Ishikawa (cell line): ENCODE measurements around the gene ETV6.

Source experiments
- CEBPB ChIP-seq: IDR thresholded peaks from 2 replicates; pipeline ENCODE4 v1.6.1; 2012
- CREB1 ChIP-seq: IDR thresholded peaks from 2 replicates; pipeline ENCODE4 v1.6.1; 2012; ENCODE audit warnings: low read depth
- EGR1 ChIP-seq: IDR thresholded peaks from 2 replicates; pipeline ENCODE4 v1.6.1; 2012
- EP300 ChIP-seq: IDR thresholded peaks from 2 replicates; pipeline ENCODE4 v1.6.1; 2012; ENCODE audit warnings: borderline replicate concordance
- FOXM1 ChIP-seq: IDR thresholded peaks from 2 replicates; pipeline ENCODE4 v1.6.1; 2012; ENCODE audit warnings: low read depth, borderline replicate concordance
- MAX ChIP-seq: IDR thresholded peaks from 2 replicates; pipeline ENCODE4 v1.6.1; 2012
- NFIC ChIP-seq: IDR thresholded peaks from 2 replicates; pipeline ENCODE4 v1.6.1; 2012
- RAD21 ChIP-seq: IDR thresholded peaks from 2 replicates; pipeline ENCODE4 v1.6.1; 2012; ENCODE audit warnings: low read depth
- REST ChIP-seq: IDR thresholded peaks from 2 replicates; pipeline ENCODE4 v1.6.1; 2012; ENCODE audit warnings: low read depth, mild to moderate bottlenecking
- TAF1 ChIP-seq: IDR thresholded peaks from 2 replicates; pipeline ENCODE4 v1.6.1; 2012; ENCODE audit warnings: low read depth, mild to moderate bottlenecking
- TCF12 ChIP-seq: IDR thresholded peaks from 2 replicates; pipeline ENCODE4 v1.6.1; 2012; ENCODE audit warnings: low read depth
- TEAD4 ChIP-seq: IDR thresholded peaks from 2 replicates; pipeline ENCODE4 v1.6.1; 2012
- YY1 ChIP-seq: IDR thresholded peaks from 2 replicates; pipeline ENCODE4 v1.6.1; 2012; ENCODE audit warnings: low read depth
- ZBTB7A ChIP-seq: IDR thresholded peaks from 2 replicates; pipeline ENCODE4 v1.6.1; 2012; ENCODE audit warnings: low read depth

- TF ChIP-seq TCF12 (no peak), CREB1 (no peak), TAF1 (no peak), MAX (no peak), YY1 (no peak), EP300 (no peak), EGR1 (no peak), REST (no peak), TEAD4 (no peak), RAD21 (no peak), CEBPB (no peak), FOXM1 (no peak), ZBTB7A (no peak), NFIC (no peak)
Observed at GRCh38 chr12:11786638-11787365, 137.3 kb downstream of the ETV6 start.
